ENCODE results near the gene KIAA0319L.
"Not testable (repeated sequence)": the region's sequence is repeated elsewhere in the genome, so short reads cannot be mapped to it uniquely, and the experiment has no call there.

Gene KIAA0319L

GRCh38 chr1:35557118-35557610, at the start of gene KIAA0319L:
KIAA0319L (minus strand) TSS chr1:35557403; CDS start chr1:35554491, 2,912 bp downstream.
- DNase-seq (ENCODE audit: low read depth): no peak

GRCh38 chr1:35605867-35606182, 48.6 kb upstream of the KIAA0319L start:
- DNase-seq (ENCODE audit: low read depth): peak; percentile 76

- no peak for DNase-seq (ENCODE audit: low read depth)
Observed at GRCh38 chr1:35605071-35605866, 48.1 kb upstream of the KIAA0319L start.

- DNase-seq (ENCODE audit: low read depth): no peak
Observed at GRCh38 chr1:35603941-35604340, 46.7 kb upstream of the KIAA0319L start.

GRCh38 chr1:35603468-35603867, 46.3 kb upstream of the KIAA0319L start:
- DNase-seq (ENCODE audit: low read depth): no peak

- DNase-seq (ENCODE audit: low read depth): no peak
Observed at GRCh38 chr1:35600593-35600992, 43.4 kb upstream of the KIAA0319L start.

GRCh38 chr1:35599411-35599810, 42.2 kb upstream of the KIAA0319L start:
- no peak for DNase-seq (ENCODE audit: low read depth)

- DNase-seq (ENCODE audit: low read depth): no peak
Observed at GRCh38 chr1:35598895-35599294, 41.7 kb upstream of the KIAA0319L start.

- DNase-seq (ENCODE audit: low read depth): no peak
Observed at GRCh38 chr1:35597870-35598269, 40.7 kb upstream of the KIAA0319L start.

- no peak for DNase-seq (ENCODE audit: low read depth)
Observed at GRCh38 chr1:35595684-35596083, 38.5 kb upstream of the KIAA0319L start.

- DNase-seq (ENCODE audit: low read depth): no peak
Observed at GRCh38 chr1:35594005-35594760, 37.0 kb upstream of the KIAA0319L start.

GRCh38 chr1:35592991-35593769, 36.0 kb upstream of the KIAA0319L start:
- DNase-seq (ENCODE audit: low read depth): no peak

GRCh38 chr1:35591211-35591610, 34.0 kb upstream of the KIAA0319L start:
- no peak for DNase-seq (ENCODE audit: low read depth)

GRCh38 chr1:35590476-35591040, 33.4 kb upstream of the KIAA0319L start:
- no peak for DNase-seq (ENCODE audit: low read depth)

GRCh38 chr1:35589516-35590427, 32.6 kb upstream of the KIAA0319L start:
- DNase-seq (ENCODE audit: low read depth): no peak

- no peak for DNase-seq (ENCODE audit: low read depth)
Observed at GRCh38 chr1:35588197-35588910, 31.2 kb upstream of the KIAA0319L start.

GRCh38 chr1:35587736-35588135, 30.5 kb upstream of the KIAA0319L start:
- no peak for DNase-seq (ENCODE audit: low read depth)

GRCh38 chr1:35586808-35587207, 29.6 kb upstream of the KIAA0319L start:
- no peak for DNase-seq (ENCODE audit: low read depth)

- DNase-seq (ENCODE audit: low read depth): not testable (repeated sequence)
Observed at GRCh38 chr1:35585805-35586204, 28.6 kb upstream of the KIAA0319L start.

- no peak for DNase-seq (ENCODE audit: low read depth)
Observed at GRCh38 chr1:35585281-35585680, 28.1 kb upstream of the KIAA0319L start.

Data from HS-27A (cell line).